Measurements from ENCODE around the gene FURIN. TPM values are rescaled to one million over a fixed set of nuclear protein-coding genes. Genes with fewer than 3 reads are reported as not detected.
"Not testable (repeated sequence)": the region's sequence is repeated elsewhere in the genome, so short reads cannot be mapped to it uniquely, and the experiment has no call there.

FURIN gene
- total RNA-seq, 2 donors from 2014 or later, result 381 to 721 TPM

DNA sequence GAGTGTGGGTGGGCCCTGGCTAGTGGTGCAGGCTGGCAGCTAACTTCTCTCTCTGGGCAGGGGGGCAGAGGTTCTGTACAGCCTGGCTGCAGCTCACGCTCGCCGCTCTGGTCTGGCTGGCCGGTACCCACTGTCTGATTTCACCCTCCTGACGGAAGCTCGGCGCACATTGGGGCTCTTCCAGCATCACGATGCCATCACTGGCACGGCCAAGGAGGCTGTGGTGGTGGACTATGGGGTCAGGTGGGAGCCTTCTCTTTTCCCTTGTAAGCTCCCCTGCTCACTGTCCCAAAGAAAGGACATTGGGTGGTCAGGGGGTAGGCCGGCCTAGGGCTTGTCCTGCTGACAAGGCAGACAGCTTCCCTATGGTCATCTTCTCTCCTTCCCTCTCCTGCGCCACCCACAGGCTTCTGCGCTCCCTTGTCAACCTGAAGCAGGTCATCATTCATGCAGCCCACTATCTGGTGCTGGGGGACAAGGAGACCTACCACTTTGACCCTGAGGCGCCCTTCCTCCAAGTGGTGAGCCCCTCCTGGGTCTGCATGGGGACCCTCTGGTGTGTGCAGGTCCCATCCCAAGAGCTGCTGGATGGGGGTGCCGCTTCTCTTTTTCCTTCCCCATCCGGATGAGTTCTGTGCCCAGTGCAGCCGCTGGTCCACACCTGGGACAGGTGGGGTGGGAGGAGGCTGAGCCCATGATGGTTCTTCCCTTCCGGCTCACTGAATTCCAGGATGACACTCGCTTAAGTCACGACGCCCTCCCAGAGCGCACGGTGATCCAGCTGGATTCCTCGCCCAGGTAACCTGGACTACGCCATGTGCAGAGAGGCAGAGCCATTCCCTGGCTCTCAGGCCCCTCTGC is 42.3 kb downstream of the FURIN start:
- Mint-ChIP-seq H3K27ac (no peak overlapping the region), H3K9me3 (no peaks in the 10 kb centered on the region), H3K36me3 (peaks cover 10 to 27% of the 10 kb centered on the region in 2 donors)
- ATAC-seq (no peak), DNase-seq (ENCODE audit: low spot score in 2 of 2) (no peak)

DNA sequence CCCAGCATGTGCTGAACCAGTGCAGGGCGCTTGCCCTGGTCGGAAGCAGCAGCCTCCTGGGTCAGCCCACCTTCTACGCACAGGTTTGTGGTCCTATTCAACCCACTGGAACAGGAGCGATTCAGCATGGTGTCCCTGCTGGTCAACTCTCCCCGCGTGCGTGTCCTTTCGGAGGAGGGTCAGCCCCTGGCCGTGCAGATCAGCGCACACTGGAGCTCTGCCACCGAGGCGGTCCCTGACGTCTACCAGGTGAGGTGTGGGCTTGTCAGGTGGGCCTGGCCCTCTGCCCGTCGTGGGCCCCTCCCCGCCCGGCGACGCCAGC is 42.9 kb downstream of the FURIN start:
- ATAC-seq (no peak), DNase-seq (ENCODE audit: low spot score in 2 of 2) (no peak)
- Mint-ChIP-seq H3K36me3 (peaks cover 6 to 21% of the 10 kb centered on the region in 2 donors), H3K9me3 (no peaks in the 10 kb centered on the region), H3K27ac (no peak overlapping the region)

DNA sequence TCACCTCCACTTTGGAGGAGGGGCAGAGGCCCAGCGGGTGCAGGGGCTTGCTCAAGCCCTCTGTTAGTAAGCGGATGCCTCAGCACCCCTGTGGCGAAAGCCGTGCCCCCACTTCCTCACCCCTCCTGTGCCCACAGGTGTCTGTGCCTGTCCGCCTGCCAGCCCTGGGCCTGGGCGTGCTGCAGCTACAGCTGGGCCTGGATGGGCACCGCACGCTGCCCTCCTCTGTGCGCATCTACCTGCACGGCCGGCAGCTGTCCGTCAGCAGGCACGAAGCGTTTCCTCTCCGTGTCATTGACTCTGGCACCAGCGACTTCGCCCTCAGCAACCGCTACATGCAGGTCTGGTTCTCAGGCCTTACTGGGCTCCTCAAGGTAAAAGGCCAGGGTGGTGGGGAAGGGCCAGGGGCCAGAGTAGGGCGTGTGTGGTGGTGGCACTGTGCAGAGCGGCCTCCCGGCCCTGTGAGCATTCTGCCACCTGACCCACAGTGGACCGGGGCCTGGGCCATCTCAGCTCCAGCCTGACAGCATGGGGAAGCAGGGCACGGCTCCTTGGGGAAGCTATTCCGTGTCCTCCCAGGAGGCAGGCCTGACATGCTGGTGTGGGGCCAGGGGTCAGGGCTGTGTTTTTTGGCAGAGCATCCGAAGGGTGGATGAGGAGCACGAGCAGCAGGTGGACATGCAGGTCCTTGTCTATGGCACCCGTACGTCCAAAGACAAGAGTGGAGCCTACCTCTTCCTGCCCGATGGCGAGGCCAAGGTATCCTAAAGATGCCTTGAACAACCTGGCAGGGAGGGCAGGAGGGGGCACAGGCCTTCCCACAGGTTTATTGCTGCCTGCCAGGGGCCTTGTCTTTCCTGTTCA is 43.8 kb downstream of the FURIN start:
- peaks cover 8 to 19% of the 10 kb centered on the region in 2 donors for H3K36me3 Mint-ChIP-seq
- ATAC-seq, result no peak
- H3K27ac Mint-ChIP-seq, result no peak overlapping the region
- H3K9me3 Mint-ChIP-seq, result no peaks in the 10 kb centered on the region
- DNase-seq (ENCODE audit: low spot score in 2 of 2), result no peak

DNA sequence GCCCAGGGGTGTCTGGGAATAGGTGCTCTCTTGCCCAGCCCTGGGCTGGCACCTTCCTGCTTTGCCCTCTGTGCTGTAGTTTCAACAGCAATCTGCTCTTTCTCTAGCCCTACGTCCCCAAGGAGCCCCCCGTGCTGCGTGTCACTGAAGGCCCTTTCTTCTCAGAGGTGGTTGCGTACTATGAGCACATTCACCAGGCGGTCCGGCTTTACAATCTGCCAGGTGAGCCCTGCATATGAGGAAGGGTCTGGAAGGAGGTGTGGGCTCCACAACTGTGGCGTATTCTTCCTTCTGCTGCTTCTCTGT is 44.3 kb downstream of the FURIN start:
- no peaks in the 10 kb centered on the region for H3K9me3 Mint-ChIP-seq
- H3K27ac Mint-ChIP-seq, result peak overlapping the region in 1 of 2 donors; percentile 48
- peaks cover 13 to 14% of the 10 kb centered on the region in 2 donors for H3K36me3 Mint-ChIP-seq
- DNase-seq (ENCODE audit: low spot score in 2 of 2), result no peak
- no peak for ATAC-seq

DNA sequence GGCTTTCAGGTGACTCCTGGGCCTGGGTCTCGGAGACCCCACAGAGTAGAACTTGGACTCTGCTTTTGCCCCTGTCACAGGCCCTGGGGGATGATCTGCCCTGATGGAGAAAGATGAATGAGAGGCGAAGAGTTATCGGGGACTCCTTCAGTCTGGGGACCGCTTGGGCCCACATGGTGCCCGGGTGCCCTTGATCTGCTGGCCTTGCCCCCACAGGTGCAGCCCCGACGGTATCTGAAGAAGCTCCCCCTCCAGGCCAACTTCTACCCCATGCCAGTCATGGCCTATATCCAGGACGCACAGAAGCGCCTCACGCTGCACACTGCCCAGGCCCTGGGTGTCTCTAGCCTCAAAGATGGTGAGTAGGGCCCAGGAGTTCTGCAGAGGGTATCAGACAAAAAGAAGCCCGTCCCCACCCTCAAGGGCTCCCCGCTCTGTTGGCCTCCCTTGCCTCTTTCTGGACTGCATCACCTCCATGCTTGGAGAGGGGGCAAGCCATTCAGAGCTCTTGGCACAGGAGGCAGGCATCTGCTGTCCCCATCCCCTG is 45.1 kb downstream of the FURIN start:
- DNase-seq (ENCODE audit: low spot score in 2 of 2) (no peak), ATAC-seq (no peak)
- peak overlapping the region in 1 of 2 donors; percentile 48 for H3K27ac Mint-ChIP-seq
- H3K36me3 Mint-ChIP-seq, result peaks cover 12 to 18% of the 10 kb centered on the region in 2 donors
- no peaks in the 10 kb centered on the region for H3K9me3 Mint-ChIP-seq

DNA sequence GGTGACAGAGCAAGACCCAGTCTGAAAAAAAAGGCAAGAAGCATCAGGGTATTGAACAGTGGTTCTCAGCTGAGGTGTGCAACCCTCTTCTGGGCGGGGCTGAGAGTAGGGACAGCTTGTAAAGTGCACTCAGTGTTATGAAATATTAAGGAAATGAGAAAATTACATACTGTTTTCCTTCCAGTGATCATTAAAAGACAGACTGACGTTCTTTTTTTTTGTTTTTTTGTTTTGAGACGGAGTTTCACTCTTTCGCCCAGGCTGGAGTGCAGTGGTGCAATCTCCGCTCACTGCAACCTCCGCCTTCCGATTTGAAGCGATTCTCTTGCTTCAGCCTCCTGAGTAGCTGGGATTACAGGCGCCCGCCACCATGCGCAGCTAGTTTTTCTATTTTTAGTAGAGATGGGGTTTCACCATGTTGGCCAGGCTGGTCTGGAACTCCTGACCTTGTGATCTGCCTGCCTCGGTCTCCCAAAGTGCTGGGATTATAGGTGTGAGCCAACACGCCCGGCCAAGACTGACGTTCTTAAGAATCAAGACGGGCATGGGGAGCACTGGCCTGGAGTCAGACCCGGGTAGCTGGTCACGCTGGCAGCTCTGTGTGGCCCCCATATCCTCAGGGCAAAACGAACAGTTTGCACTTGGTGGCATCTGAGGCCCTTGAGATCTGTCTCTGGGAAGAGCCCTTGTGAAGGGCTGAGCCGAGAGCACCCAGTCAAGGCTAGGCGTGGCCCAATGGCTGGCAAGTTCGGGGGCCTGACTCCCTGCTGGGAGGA is 46.1 kb downstream of the FURIN start:
- no peaks in the 10 kb centered on the region for H3K9me3 Mint-ChIP-seq
- no peak for ATAC-seq
- H3K36me3 Mint-ChIP-seq, result peaks cover 11 to 14% of the 10 kb centered on the region in 2 donors
- DNase-seq (ENCODE audit: low spot score in 2 of 2), result no peak
- H3K27ac Mint-ChIP-seq, result peak overlapping the region in 1 of 2 donors; percentile 65

DNA sequence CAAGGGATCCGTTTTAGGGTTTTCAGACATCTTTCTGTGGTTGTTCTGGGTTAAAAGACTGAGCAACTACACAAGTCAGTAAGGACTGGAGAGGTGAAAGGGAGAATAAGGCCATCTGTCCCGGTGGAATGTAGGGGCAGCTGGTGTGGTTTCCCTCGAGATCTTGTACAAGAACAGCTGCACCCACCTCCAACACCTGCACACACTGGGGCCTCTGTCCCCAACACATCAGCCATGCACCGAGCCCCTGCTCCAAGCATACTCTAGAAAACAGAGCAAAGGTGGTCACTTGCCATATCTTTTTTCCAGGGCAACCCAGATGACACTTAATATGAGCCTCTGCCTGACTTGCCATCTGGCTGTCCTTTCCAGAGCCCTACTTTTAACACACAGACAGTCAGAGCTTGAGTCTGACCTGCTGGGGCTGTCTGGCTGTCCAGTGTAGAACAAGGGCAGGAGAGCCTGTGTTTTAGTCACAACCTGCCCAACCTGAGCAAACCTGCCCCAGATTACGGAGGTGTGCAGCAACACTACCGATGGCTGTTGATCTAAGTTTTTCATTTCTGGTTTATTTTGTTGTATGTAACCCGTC is 46.9 kb downstream of the FURIN start:
- Mint-ChIP-seq H3K9me3 (no peaks in the 10 kb centered on the region), H3K36me3 (peaks cover 16 to 21% of the 10 kb centered on the region in 2 donors), H3K27ac (peak overlapping the region; percentile 29 to 65)
- ATAC-seq (no peak), DNase-seq (ENCODE audit: low spot score in 2 of 2) (no peak)

DNA sequence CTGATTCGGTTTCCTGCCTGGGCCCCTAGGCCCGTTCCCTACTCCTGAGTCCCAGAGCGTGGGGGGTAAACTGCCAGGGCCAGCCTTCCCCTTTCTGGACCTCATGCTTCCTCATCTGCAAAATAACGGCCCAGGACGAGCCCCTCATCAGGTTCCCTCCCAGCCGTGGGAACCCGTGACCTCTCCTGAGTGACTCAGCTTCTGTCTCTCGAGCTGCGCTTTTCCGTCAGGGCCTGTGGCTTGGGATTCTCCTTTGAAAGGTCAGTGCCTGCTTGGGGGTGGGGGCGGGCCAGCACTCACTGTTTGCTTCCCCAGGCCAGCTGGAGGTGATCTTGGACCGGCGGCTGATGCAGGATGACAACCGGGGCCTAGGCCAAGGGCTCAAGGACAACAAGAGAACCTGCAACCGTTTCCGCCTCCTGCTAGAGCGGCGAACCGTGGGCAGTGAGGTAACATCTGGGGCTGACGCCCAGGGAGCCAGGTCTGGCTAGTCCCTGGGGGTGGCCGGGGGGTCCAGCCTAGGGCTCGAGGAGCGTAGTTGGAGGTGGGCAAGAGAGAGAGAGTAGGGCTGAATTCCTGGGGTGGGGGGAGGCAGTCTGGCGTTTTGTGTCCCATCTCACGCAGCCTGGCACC is 47.5 kb downstream of the FURIN start:
- H3K9me3 Mint-ChIP-seq, result no peaks in the 10 kb centered on the region
- ATAC-seq, result no peak
- H3K27ac Mint-ChIP-seq, result peak overlapping the region; percentile 29 to 55
- no peak for DNase-seq (ENCODE audit: low spot score in 2 of 2)
- H3K36me3 Mint-ChIP-seq, result peaks cover 16 to 21% of the 10 kb centered on the region in 2 donors

DNA sequence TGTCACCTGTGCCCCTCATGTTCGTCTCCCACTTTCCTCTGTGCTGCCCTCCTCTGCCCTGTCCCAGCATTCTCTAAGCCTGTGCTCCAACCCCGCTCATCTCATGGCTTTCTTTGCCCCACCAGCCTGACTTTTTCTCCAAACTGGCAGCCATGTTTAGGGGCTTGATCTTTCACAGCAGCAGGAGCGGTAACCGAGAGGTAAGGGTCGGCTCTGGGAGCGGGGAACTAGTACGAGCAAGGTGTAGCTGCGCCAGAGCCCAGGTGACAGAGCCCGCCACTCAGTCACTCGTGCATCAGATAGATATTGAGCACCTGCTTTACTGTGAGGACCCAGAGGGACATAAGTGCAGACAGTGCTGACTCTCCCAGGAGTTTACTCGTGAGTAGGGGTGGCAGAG is 48.1 kb downstream of the FURIN start:
- no peaks in the 10 kb centered on the region for H3K9me3 Mint-ChIP-seq
- DNase-seq (ENCODE audit: low spot score in 2 of 2), result no peak
- ATAC-seq, result no peak
- no peak overlapping the region for H3K27ac Mint-ChIP-seq
- H3K36me3 Mint-ChIP-seq, result peaks cover 16 to 21% of the 10 kb centered on the region in 2 donors

DNA sequence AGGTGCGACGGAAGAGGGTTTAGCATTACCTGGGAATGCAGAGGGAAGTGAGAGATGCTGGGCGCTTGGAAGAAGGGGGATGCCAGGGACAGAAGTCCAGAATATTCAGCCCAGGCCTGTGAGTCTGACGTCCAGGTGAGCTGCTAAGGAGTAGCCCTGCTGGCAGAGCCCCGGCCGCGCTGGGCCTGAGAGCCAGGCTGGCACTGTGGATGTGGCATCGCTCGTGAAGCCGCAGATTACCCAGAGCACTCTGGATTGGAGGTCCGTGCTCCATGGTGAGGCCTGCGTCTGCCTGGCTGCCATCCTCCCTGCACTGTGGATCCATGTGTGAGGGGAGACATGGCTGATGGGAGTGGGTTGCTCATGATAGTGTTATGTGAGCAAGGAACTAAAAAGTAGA is 49.2 kb downstream of the FURIN start:
- H3K36me3 Mint-ChIP-seq, result peaks cover 16 to 21% of the 10 kb centered on the region in 2 donors

DNA sequence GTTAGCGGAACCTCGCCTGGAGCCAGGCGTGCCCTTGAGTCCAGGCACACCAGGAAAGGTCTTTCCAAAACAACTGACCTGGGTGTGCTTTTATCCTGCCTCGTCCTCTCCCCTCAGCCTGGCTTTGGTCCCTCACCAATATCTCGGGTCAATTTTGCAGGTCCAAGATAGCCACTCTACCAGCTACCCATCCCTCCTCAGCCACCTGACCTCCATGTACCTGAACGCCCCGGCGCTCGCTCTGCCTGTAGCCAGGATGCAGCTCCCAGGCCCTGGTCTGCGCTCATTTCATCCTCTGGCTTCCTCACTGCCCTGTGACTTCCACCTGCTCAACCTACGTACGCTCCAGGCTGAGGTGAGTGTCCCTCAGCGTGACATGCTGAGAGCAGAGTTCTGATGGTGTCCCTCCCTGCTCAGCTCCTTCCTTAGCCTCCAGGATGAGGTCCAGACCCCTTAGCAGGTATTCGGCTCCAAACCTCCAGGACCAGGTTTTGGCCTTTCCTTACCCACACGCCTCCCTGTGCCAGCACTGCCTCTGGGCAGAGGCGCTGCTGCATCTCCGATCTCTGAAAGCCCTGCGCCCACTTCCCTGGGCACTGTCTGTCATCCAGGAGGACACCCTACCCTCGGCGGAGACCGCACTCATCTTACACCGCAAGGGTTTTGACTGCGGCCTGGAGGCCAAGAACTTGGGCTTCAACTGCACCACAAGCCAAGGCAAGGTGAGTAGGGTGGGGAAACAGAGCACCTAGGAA is 49.8 kb downstream of the FURIN start:
- ATAC-seq (no peak), DNase-seq (ENCODE audit: low spot score in 2 of 2) (no peak)
- Mint-ChIP-seq H3K27ac (peak overlapping the region in 1 of 2 donors; percentile 81), H3K36me3 (peaks cover 13 to 21% of the 10 kb centered on the region in 2 donors), H3K9me3 (no peaks in the 10 kb centered on the region)

More for the DNA sequence above, 49.2 kb downstream of the FURIN start:
- Mint-ChIP-seq H3K9me3 (no peaks in the 10 kb centered on the region), H3K27ac (peak overlapping the region in 1 of 2 donors; percentile 91)
- DNase-seq (ENCODE audit: low spot score in 2 of 2) (no peak), ATAC-seq (no peak)

DNA sequence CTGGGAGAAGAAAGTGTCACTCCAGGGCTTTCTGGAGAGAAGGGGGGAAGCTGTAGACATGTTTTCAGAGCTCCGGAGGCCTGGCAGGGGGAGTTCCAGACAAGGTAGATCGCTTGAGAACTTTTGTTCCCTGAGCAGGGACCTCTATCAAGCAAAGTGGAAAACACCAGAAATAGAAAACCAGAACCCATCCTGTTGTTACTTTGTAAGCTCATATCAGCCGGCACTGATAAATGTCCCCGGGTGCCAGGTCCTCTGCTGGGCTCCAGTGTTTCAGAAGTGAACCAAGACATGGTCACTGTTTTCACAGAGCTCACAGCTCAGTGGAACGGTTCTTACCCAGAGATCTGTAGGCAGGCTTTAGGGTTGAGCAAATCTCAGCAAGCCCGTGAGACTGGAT is 50.4 kb downstream of the FURIN start:
- ATAC-seq, result no peak
- peaks cover 12 to 21% of the 10 kb centered on the region in 2 donors for H3K36me3 Mint-ChIP-seq
- no peaks in the 10 kb centered on the region for H3K9me3 Mint-ChIP-seq
- peak overlapping the region in 1 of 2 donors; percentile 81 for H3K27ac Mint-ChIP-seq
- DNase-seq (ENCODE audit: low spot score in 2 of 2), result no peak

DNA sequence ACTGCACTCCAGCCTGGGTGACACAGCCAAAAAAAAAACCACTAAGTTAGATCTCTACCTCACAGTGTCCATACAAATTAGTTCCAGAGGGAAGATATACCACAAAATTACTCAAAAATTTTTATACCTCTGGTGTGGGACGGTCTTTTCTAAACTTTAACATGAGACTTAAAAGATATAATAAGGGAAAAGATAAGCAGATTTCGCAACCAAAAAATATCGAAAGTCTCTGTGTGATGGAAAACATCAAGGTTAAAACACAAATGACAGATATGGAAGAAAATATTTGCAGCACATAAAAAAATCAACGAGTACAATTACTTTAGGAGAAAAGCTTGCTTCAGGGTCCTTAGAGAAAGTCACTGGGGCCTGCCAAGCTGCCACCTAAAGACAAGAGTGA is 53.5 kb downstream of the FURIN start:
- Mint-ChIP-seq H3K36me3 (peaks cover 12 to 21% of the 10 kb centered on the region in 2 donors), H3K9me3 (no peaks in the 10 kb centered on the region), H3K27ac (peak overlapping the region; percentile 17 to 65)
- ATAC-seq (no peak), DNase-seq (ENCODE audit: low spot score in 2 of 2) (no peak)

DNA sequence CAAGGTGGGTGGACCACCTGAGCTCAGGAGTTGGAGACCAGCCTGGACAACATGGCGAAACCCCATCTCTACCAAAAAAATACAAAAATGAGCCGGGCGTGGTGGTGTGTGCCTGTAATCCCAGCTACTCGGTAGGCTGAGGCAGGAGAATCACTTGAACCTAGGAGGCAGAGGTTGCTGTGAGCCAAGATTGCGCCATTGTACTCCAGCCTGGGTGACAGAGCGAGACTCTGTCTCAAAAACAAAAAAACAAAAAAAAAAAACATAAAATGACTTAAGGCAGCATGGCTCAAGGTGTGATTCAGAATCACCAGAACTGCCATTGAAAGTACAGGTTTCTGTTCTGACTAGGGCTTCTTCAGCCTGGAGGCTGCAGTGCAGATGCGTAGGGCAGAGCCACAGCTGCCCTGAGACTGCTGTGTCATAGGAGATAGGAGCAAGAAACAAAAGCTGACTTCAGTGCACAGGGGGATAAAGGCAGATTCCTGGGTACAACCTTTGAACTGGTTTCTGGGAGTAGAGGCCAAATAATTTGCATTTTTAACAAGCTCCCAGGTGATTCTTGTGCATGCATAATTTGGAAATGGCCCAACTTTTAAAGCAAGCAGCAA is 54.4 kb downstream of the FURIN start:
- H3K27ac Mint-ChIP-seq, result peak overlapping the region; percentile 17 to 74
- peak; percentile 90 to 99 for ATAC-seq
- DNase-seq (ENCODE audit: low spot score in 2 of 2), result peak in 1 of 2 donors; percentile 60
- H3K9me3 Mint-ChIP-seq, result not testable (repeated sequence)
- H3K36me3 Mint-ChIP-seq, result peaks cover 12% of the 10 kb centered on the region in 2 donors

DNA sequence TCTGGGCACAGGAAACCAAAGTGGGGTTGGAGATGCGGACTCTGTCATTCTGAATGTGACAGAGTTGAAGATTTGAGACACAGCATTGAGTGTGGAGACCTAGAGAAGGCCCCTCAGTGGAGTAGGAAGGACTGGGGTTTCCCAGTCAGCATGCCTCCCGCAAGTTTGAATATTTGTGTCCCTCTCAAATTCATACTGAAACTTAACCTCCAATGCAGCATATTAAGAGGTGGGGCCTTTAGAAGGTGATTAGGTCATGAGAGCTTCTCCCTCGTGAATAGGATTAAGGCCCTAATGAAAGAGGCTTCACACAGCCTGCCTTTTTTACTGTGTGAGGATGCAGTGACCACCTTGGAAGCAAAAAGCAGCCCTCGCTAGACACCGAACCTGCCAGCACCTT is 56.0 kb downstream of the FURIN start:
- Mint-ChIP-seq H3K9me3 (no peaks in the 10 kb centered on the region), H3K36me3 (peaks cover 6 to 11% of the 10 kb centered on the region in 2 donors), H3K27ac (peak overlapping the region in 1 of 2 donors; percentile 44)
- peak; percentile 39 to 51 for ATAC-seq
- DNase-seq (ENCODE audit: low spot score in 2 of 2), result no peak
